ENCODE results near the gene MREG. TPM values are rescaled to one million over a fixed set of nuclear protein-coding genes. Genes with fewer than 3 reads are reported as not detected.

MREG gene
- total RNA-seq, 1 experiment from 2014 or later, result 16.9 TPM

GRCh38 chr2:215968499-215968898 lies 44.9 kb downstream of the MREG start (continued):
- TF ChIP-seq EZH2phosphoT487 (IDR thresholded peaks at IDR 0.05; ENCODE audit: borderline replicate concordance), result no peak
- TF ChIP-seq POLR2AphosphoS5 (IDR thresholded peaks at IDR 0.05; ENCODE audit: low read depth, low read length), result no peak
- no peak for TF ChIP-seq POLR2A (IDR thresholded peaks at IDR 0.05; ENCODE audit: borderline replicate concordance, extremely low read depth, insufficient read depth, insufficient read length)
- no peak for TF ChIP-seq ZNF274 (IDR thresholded peaks at IDR 0.05; ENCODE audit: low read depth, low read length)
- no peak for TF ChIP-seq CBX3 (IDR thresholded peaks at IDR 0.05; ENCODE audit: low read depth)
- TF ChIP-seq MAX (IDR thresholded peaks at IDR 0.05), result no peak
- TF ChIP-seq SIN3A (IDR thresholded peaks at IDR 0.05; ENCODE audit: low read depth), result no peak
- no peak for TF ChIP-seq EZH2 (IDR thresholded peaks at IDR 0.05)
- no peak for TF ChIP-seq YY1 (IDR thresholded peaks at IDR 0.05; ENCODE audit: extremely low read depth, insufficient replicate concordance, low read depth, low read length)

- H3K9me2 ChIP-seq (ENCODE audit: insufficient read depth), result no peaks in the 10 kb centered on the region
- ChIA-PET CTCF (no interaction called here), RAD21 (ENCODE audit: low non-redundant PET in 1 of 2, low total read pairs in 2 of 2, uncharacterized antibody in 2 of 2, unreplicated experiment in 2 of 2) (no interaction called here), POLR2A (no interaction called here)
- peaks cover 6% of the 10 kb centered on the region; the same call in 1 of the 2 replicates for H3K79me2 ChIP-seq (ENCODE audit: insufficient read depth, low read length)
- BruUV-seq (replicated peaks), result no TSS peak
- H3K9ac ChIP-seq (ENCODE audit: low read length), result no peak overlapping the region
- no peak overlapping the region for H2AFZ ChIP-seq (ENCODE audit: low read depth, low read length, poor library complexity, severe bottlenecking)
- no peak overlapping the region for H3K27ac ChIP-seq (ENCODE audit: low read depth, low read length)
- peaks cover 0 to 4% of the 10 kb centered on the region in 2 experiments; a peak in 1 of 4 replicates for H3K4me1 ChIP-seq (ENCODE audit: control insufficient read depth in 1 of 2, insufficient read depth in 2 of 2, low read length in 2 of 2)
- H3K4me3 ChIP-seq (replicated peaks in 1 of 2; ENCODE audit: low read depth in 1 of 2, low read length in 2 of 2), result no peak overlapping the region
- no peak for ATAC-seq
- intact Hi-C loops (cut with micrococcal nuclease), result no loop called here
- no peak for TF ChIP-seq YY1 (IDR thresholded peaks at IDR 0.05; ENCODE audit: extremely low read depth, insufficient replicate concordance, low read depth, low read length)
- TF ChIP-seq CEBPB (IDR thresholded peaks at IDR 0.05; ENCODE audit: low read depth), result no peak
- TF ChIP-seq ZNF274 (IDR thresholded peaks at IDR 0.05; ENCODE audit: low read depth, low read length), result no peak
- no peak for TF ChIP-seq ZBTB33 (IDR thresholded peaks at IDR 0.05; ENCODE audit: extremely low read depth, insufficient replicate concordance, low read length)
- no peaks in the 10 kb centered on the region for H3K27me3 ChIP-seq (ENCODE audit: insufficient read depth, low read length)
- H3K4me2 ChIP-seq (ENCODE audit: low read length), result no peak overlapping the region
- H3K9me3 ChIP-seq (ENCODE audit: control insufficient read depth in 1 of 2, insufficient read depth in 1 of 2, low read depth in 1 of 2, low read length in 2 of 2), result no peaks in the 10 kb centered on the region
- no peaks in the 10 kb centered on the region for H4K20me1 ChIP-seq (ENCODE audit: insufficient read depth)
- H3K36me3 ChIP-seq (ENCODE audit: control insufficient read depth in 1 of 2, insufficient read depth in 2 of 2, low read length in 2 of 2), result no peaks in the 10 kb centered on the region
- no peak for DNase-seq (ENCODE audit: low read depth, low spot score)
Observed at GRCh38 chr2:215967590-215968378, 45.6 kb downstream of the MREG start.

All from HCT116 (cell line).